Activated CD4-positive, alpha-beta T cell treated with anti-CD3 and anti-CD28 coated beads, Interleukin-2, amount 10 ng/mL, durations not matched to agents 7 days and 5 days (primary cell): ENCODE results near the gene C1QTNF9. TPM values are rescaled to one million over a fixed set of nuclear protein-coding genes. Genes with fewer than 3 reads are reported as not detected.
"Not testable (repeated sequence)": the region's sequence is repeated elsewhere in the genome, so short reads cannot be mapped to it uniquely, and the experiment has no call there.

Source experiments
- CTCF ChIA-PET: fragments of 350-600 bp; sonication (Branson Sonifier 250); formaldehyde crosslinking; loops from one replicate; lab custom pipeline; 2021; ENCODE audit warnings: antibody characterized with exemption; lab: Charles Lee
- POLR2A ChIA-PET: fragments of 350-600 bp; sonication (Branson Sonifier 250); formaldehyde crosslinking; loops from one replicate; lab custom pipeline; 2021; ENCODE audit warnings: antibody characterized with exemption; lab: Charles Lee
- DNase-seq: peaks from one replicate; pipeline ENCODE4 v3.0.0-alpha.2; 2020
- H3K27ac Mint-ChIP-seq: one replicate; pipeline ENCODE4 v1.8.0; 2021; ENCODE audit warnings: mild to moderate bottlenecking, moderate library complexity, mixed read lengths
- H3K27me3 Mint-ChIP-seq: one replicate; pipeline ENCODE4 v1.8.0; 2021; ENCODE audit warnings: mixed read lengths
- H3K36me3 Mint-ChIP-seq: one replicate; pipeline ENCODE4 v1.8.0; 2021; ENCODE audit warnings: low read depth, mixed read lengths
- H3K4me1 Mint-ChIP-seq: one replicate; pipeline ENCODE4 v1.8.0; 2021; ENCODE audit warnings: mixed read lengths
- H3K4me3 Mint-ChIP-seq: one replicate; pipeline ENCODE4 v1.8.0; 2021; ENCODE audit warnings: mild to moderate bottlenecking, moderate library complexity, mixed read lengths
- H3K9me3 Mint-ChIP-seq: one replicate; pipeline ENCODE4 v1.8.0; 2021; ENCODE audit warnings: mixed read lengths
- total RNA-seq, 2 experiments: library from RNA; stranded (reverse); gene quantifications; one replicate each; pipeline ENCODE4 v1.2.3, GENCODE V29; 2021

The C1QTNF9 gene
- total RNA-seq, 2 experiments from 2014 or later: 0.10 TPM; not detected in 1

GRCh38 chr13:24358836-24359235, 49.5 kb downstream of the C1QTNF9 start:
- DNase-seq, H3K4me3 Mint-ChIP-seq, H3K9me3 Mint-ChIP-seq, H3K27ac Mint-ChIP-seq, POLR2A ChIA-PET, CTCF ChIA-PET, H3K36me3 Mint-ChIP-seq, H3K27me3 Mint-ChIP-seq, H3K4me1 Mint-ChIP-seq: not testable (repeated sequence)

- POLR2A ChIA-PET: not testable (repeated sequence)
Observed at GRCh38 chr13:24359252-24359651, 49.9 kb downstream of the C1QTNF9 start.

GRCh38 chr13:24360106-24360505, 50.7 kb downstream of the C1QTNF9 start:
- H3K4me3 Mint-ChIP-seq: no peak overlapping the region
- ChIA-PET POLR2A (no interaction called here), CTCF (interaction anchor here (0.7 kb wide), 1 partner anchor 157 kb away, joined by 3 read pairs; no protein-coding TSS in a partner anchor)
- H3K27ac Mint-ChIP-seq: no peak overlapping the region
- H3K36me3 Mint-ChIP-seq: no peaks in the 10 kb centered on the region
- no peaks in the 10 kb centered on the region for H3K4me1 Mint-ChIP-seq
- no peak for DNase-seq
- no peaks in the 10 kb centered on the region for H3K27me3 Mint-ChIP-seq
- no peaks in the 10 kb centered on the region for H3K9me3 Mint-ChIP-seq

More at GRCh38 chr13:24359252-24359651, 49.9 kb downstream of the C1QTNF9 start:
- CTCF ChIA-PET: interaction anchor here (0.7 kb wide), 1 partner anchor 158 kb away, joined by 3 read pairs; no protein-coding TSS in a partner anchor
- H3K27me3 Mint-ChIP-seq, H3K4me1 Mint-ChIP-seq, H3K9me3 Mint-ChIP-seq, H3K36me3 Mint-ChIP-seq, H3K4me3 Mint-ChIP-seq, H3K27ac Mint-ChIP-seq, DNase-seq: not testable (repeated sequence)

- ChIA-PET CTCF (interaction anchor here (0.6 kb wide), 1 partner anchor 122 kb away, joined by 3 read pairs; no protein-coding TSS in a partner anchor), POLR2A (no interaction called here)
- H3K27ac Mint-ChIP-seq: no peak overlapping the region
- no peaks in the 10 kb centered on the region for H3K36me3 Mint-ChIP-seq
- no peaks in the 10 kb centered on the region for H3K9me3 Mint-ChIP-seq
- H3K4me1 Mint-ChIP-seq: no peaks in the 10 kb centered on the region
- H3K4me3 Mint-ChIP-seq: no peak overlapping the region
- DNase-seq: no peak
- H3K27me3 Mint-ChIP-seq: no peaks in the 10 kb centered on the region
Observed at GRCh38 chr13:24361113-24361512, 51.7 kb downstream of the C1QTNF9 start.

GRCh38 chr13:24361852-24362366, 52.5 kb downstream of the C1QTNF9 start:
- no peaks in the 10 kb centered on the region for H3K9me3 Mint-ChIP-seq
- H3K4me1 Mint-ChIP-seq: no peaks in the 10 kb centered on the region
- no peak overlapping the region for H3K4me3 Mint-ChIP-seq
- H3K36me3 Mint-ChIP-seq: no peaks in the 10 kb centered on the region
- ChIA-PET CTCF (no interaction called here), POLR2A (no interaction called here)
- no peak for DNase-seq
- H3K27me3 Mint-ChIP-seq: no peaks in the 10 kb centered on the region
- no peak overlapping the region for H3K27ac Mint-ChIP-seq

- Mint-ChIP-seq H3K36me3 (no peaks in the 10 kb centered on the region), H3K9me3 (no peaks in the 10 kb centered on the region), H3K27ac (no peak overlapping the region), H3K27me3 (no peaks in the 10 kb centered on the region), H3K4me1 (no peaks in the 10 kb centered on the region), H3K4me3 (no peak overlapping the region)
- DNase-seq: no peak
- ChIA-PET CTCF (no interaction called here), POLR2A (no interaction called here)
Observed at GRCh38 chr13:24362435-24362952, 53.1 kb downstream of the C1QTNF9 start.

GRCh38 chr13:24365191-24365590, 55.8 kb downstream of the C1QTNF9 start:
- Mint-ChIP-seq H3K9me3 (no peaks in the 10 kb centered on the region), H3K36me3 (no peaks in the 10 kb centered on the region), H3K27ac (no peak overlapping the region), H3K4me1 (no peaks in the 10 kb centered on the region), H3K4me3 (no peak overlapping the region), H3K27me3 (no peaks in the 10 kb centered on the region)
- ChIA-PET POLR2A (no interaction called here), CTCF (no interaction called here)
- DNase-seq: no peak

- CTCF ChIA-PET, H3K4me3 Mint-ChIP-seq, H3K27ac Mint-ChIP-seq, POLR2A ChIA-PET, H3K27me3 Mint-ChIP-seq, H3K9me3 Mint-ChIP-seq, DNase-seq, H3K36me3 Mint-ChIP-seq, H3K4me1 Mint-ChIP-seq: not testable (repeated sequence)
Observed at GRCh38 chr13:24366315-24366714, 56.9 kb downstream of the C1QTNF9 start.

- H3K4me3 Mint-ChIP-seq, DNase-seq, H3K36me3 Mint-ChIP-seq, H3K27me3 Mint-ChIP-seq, H3K4me1 Mint-ChIP-seq, POLR2A ChIA-PET, H3K27ac Mint-ChIP-seq, CTCF ChIA-PET, H3K9me3 Mint-ChIP-seq: not testable (repeated sequence)
Observed at GRCh38 chr13:24371273-24371672, 61.9 kb downstream of the C1QTNF9 start.

Other genes starting within 250 kb of the C1QTNF9 start
- 10 to 100 TPM; 68.4 to 72.6 TPM for gene SPATA13, start 148.9 kb upstream of the C1QTNF9 start, total RNA-seq
- gene PARP4, start 203.2 kb downstream of the C1QTNF9 start, total RNA-seq: 10 to 100 TPM; 67.8 to 76.4 TPM